Prostate gland (tissue), 2 donors: ENCODE data around the gene DSCAML1. TPM values are rescaled to one million over a fixed set of nuclear protein-coding genes. Genes with fewer than 3 reads are reported as not detected.

Experiments used
- DNase-seq: peaks from one replicate; pipeline ENCODE4 v3.0.0-alpha.2; 2019; ENCODE audit warnings: low spot score
- H3K27ac ChIP-seq, 2 donors: fragments of 200-600 bp; sonication (generic); 2 replicates each; pipeline ENCODE4 v1.5.1; 2017 to 2019
- H3K27me3 ChIP-seq: fragments of 200-600 bp; sonication (generic); replicated peaks from 2 replicates; pipeline ENCODE4 v1.5.1; 2019; ENCODE audit not compliant: insufficient read depth
- H3K36me3 ChIP-seq, 2 donors: fragments of 200-600 bp; sonication (generic); 1 replicate in 1 of 2; 2 replicates in 1 of 2; pipeline versions ENCODE4 v1.5.1 to v1.8.1; 2017 to 2019
- H3K4me1 ChIP-seq: fragments of 200-600 bp; sonication (generic); replicated peaks from 2 replicates; pipeline ENCODE4 v1.5.1; 2019
- H3K4me3 ChIP-seq, 2 donors: fragments of 200-600 bp; sonication (generic); 2 replicates each; pipeline ENCODE4 v1.5.1; 2017 to 2019
- H3K9me3 ChIP-seq: fragments of 200-600 bp; sonication (generic); 2 replicates; pipeline ENCODE4 v1.5.1; 2017
- POLR2A ChIP-seq: fragments of 450-650 bp; IDR thresholded peaks from one replicate; pipeline ENCODE4 v1.6.1; 2016; ENCODE audit warnings: antibody characterized with exemption, mild to moderate bottlenecking
- POLR2AphosphoS5 ChIP-seq: sonication (generic); formaldehyde crosslinking; IDR thresholded peaks from one replicate; pipeline ENCODE4 v1.6.1; 2017; ENCODE audit warnings: antibody characterized with exemption
- whole genome bisulfite sequencing: methylation state at CpG from one replicate; pipeline ENCODE4 v1.1.5; 2018; 5-methylcytosine and 5-hydroxymethylcytosine counted together
- intact Hi-C: fragments of 100-400 bp; cut with DNase I; formaldehyde crosslinking; loops from one replicate; pipeline ENCODE4 v1.14.2; 2022
- total RNA-seq, 2 donors: library from RNA; depleted of rRNA; stranded (reverse); fragments of >200 nt; gene quantifications; one replicate each; pipeline ENCODE4 v1.1.0, GENCODE V29; 2016
- TF ChIP-seq, protein P1 (sequence below), 4 experiments: fragments of 200-600 bp in 2 of 4; fragments of 450-650 bp in 2 of 4; sonication (generic) in 2 of 4; IDR thresholded peaks; 1 replicate in 3 of 4; 2 replicates in 1 of 4; pipeline ENCODE4 v1.5.1; 2016 to 2019; ENCODE audit warnings: antibody characterized with exemption in 4 of 4, mild to moderate bottlenecking in 2 of 4, moderate library complexity in 2 of 4

DSCAML1 gene
- total RNA-seq, 2 donors from 2014 or later: 0.14 to 2.8 TPM

GRCh38 chr11:117649296-117650055 lies 147.5 kb downstream of the DSCAML1 start:
- intact Hi-C loops: no loop called here
- H3K27ac ChIP-seq: no peak overlapping the region
- TF ChIP-seq POLR2AphosphoS5 (no peak), POLR2A (no peak)
- TF ChIP-seq, protein P1, sequence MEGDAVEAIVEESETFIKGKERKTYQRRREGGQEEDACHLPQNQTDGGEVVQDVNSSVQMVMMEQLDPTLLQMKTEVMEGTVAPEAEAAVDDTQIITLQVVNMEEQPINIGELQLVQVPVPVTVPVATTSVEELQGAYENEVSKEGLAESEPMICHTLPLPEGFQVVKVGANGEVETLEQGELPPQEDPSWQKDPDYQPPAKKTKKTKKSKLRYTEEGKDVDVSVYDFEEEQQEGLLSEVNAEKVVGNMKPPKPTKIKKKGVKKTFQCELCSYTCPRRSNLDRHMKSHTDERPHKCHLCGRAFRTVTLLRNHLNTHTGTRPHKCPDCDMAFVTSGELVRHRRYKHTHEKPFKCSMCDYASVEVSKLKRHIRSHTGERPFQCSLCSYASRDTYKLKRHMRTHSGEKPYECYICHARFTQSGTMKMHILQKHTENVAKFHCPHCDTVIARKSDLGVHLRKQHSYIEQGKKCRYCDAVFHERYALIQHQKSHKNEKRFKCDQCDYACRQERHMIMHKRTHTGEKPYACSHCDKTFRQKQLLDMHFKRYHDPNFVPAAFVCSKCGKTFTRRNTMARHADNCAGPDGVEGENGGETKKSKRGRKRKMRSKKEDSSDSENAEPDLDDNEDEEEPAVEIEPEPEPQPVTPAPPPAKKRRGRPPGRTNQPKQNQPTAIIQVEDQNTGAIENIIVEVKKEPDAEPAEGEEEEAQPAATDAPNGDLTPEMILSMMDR (IDR thresholded peaks at IDR 0.05): no peak
- H3K4me3 ChIP-seq: no peak overlapping the region
- no peaks in the 10 kb centered on the region for H3K9me3 ChIP-seq
- H3K27me3 ChIP-seq: peaks cover 2% of the 10 kb centered on the region
- DNase-seq: no peak
- 84% methylated on average over 12 of the region's 12 CpGs for WGBS
- H3K36me3 ChIP-seq: no peaks in the 10 kb centered on the region
- H3K4me1 ChIP-seq: no peaks in the 10 kb centered on the region

DNA sequence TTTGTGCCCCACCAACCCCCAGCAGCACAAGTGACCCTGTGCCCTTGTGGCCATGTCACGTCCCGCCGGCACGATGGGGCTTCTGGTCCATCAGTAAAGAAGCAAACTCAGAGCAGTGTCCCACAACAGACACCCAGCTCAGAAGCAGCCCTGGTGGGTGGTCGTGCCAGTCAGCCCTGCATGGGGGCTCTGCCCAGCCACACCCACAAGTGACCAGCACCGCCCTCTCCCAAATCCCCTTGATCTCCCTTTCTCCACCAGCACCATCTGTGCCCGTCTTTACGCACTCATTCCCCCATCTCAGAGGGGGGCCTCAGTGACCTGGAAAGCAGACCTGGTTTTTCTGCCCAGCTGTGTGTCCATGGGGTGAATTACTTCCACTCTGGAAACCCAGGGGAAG lies 149.1 kb downstream of the DSCAML1 start:
- Histone ChIP-seq H3K27ac (no peak overlapping the region), H3K27me3 (peaks cover 5% of the 10 kb centered on the region), H3K4me1 (no peaks in the 10 kb centered on the region), H3K4me3 (no peak overlapping the region), H3K9me3 (no peaks in the 10 kb centered on the region), H3K36me3 (no peaks in the 10 kb centered on the region)
- TF ChIP-seq POLR2A (no peak), POLR2AphosphoS5 (no peak)
- TF ChIP-seq, protein P1 (IDR thresholded peaks at IDR 0.05): no peak
- intact Hi-C loops: no loop called here
- 80% methylated on average over 8 of the region's 8 CpGs for WGBS
- DNase-seq: no peak

DNA sequence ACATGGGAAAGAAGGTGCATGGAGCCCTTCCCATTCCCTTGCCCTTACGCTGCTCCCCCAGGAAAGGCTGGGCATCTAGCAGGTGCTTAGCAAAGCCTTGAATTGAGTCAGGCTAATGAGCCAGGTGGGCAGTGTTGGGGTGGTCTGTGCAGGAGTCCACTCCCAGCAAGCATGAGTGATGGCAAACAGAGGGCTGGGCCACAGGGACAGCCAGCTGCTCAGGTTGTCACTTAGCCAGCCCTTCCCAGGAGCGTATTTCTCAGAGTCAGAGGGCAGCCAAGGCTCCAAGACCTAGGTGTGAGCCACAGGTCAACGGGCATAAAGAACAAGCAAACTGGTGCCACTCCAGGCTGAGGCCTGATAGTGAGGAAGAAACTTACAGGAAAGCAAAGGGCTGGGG lies 149.8 kb downstream of the DSCAML1 start:
- H3K4me1 ChIP-seq: no peaks in the 10 kb centered on the region
- H3K9me3 ChIP-seq: no peaks in the 10 kb centered on the region
- 89% methylated on average over 3 of the region's 3 CpGs for WGBS
- TF ChIP-seq, protein P1 (IDR thresholded peaks at IDR 0.05): no peak
- no peak for TF ChIP-seq POLR2A
- no peak for TF ChIP-seq POLR2AphosphoS5
- H3K27me3 ChIP-seq: peaks cover 5% of the 10 kb centered on the region
- intact Hi-C loops: no loop called here
- no peak overlapping the region for H3K4me3 ChIP-seq
- DNase-seq: no peak
- no peak overlapping the region for H3K27ac ChIP-seq
- no peaks in the 10 kb centered on the region for H3K36me3 ChIP-seq

DNA sequence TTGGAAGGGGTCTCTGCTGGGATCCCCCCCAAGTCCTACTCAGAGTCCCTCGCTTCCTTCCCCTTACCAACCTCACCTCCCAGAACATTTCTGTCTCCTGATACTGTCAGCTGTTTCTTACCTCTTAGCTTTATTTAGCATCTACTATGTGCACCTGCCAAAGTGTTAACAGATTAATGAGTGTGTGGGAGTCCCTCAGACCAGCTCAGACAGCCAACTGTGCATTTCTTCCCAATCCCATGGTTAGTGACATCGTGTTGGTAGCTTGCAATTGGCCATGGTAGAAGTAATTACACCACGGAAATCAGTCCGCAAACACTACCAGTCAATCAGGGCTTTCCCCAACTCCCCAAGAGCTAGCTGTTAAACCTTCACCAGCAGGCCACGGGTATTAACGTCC lies 150.6 kb downstream of the DSCAML1 start:
- Histone ChIP-seq H3K4me1 (no peaks in the 10 kb centered on the region), H3K27ac (no peak overlapping the region), H3K36me3 (no peaks in the 10 kb centered on the region), H3K9me3 (no peaks in the 10 kb centered on the region), H3K4me3 (no peak overlapping the region), H3K27me3 (peaks cover 5% of the 10 kb centered on the region)
- no peak for DNase-seq
- intact Hi-C loops: no loop called here
- WGBS: 86% methylated on average over 6 of the region's 6 CpGs
- TF ChIP-seq POLR2A: no peak
- no peak for TF ChIP-seq POLR2AphosphoS5
- TF ChIP-seq, protein P1 (IDR thresholded peaks at IDR 0.05): no peak
